SK-N-SH (cell line): ENCODE measurements around the gene MGLL.

ENCODE experiments used
- MXI1 ChIP-seq: IDR thresholded peaks from 2 replicates; pipeline ENCODE4 v1.6.1; 2012; ENCODE audit warnings: mild to moderate bottlenecking, low read depth, low read length, improper control_type of control experiment
- POLR2AphosphoS5 ChIP-seq: IDR thresholded peaks from 2 replicates; pipeline ENCODE4 v1.6.1; 2012; ENCODE audit warnings: low read depth, low read length
- RCOR1 ChIP-seq: fragments of 150-350 bp; IDR thresholded peaks from 2 replicates; pipeline ENCODE4 v1.6.1; 2017; ENCODE audit warnings: antibody characterized with exemption, low read length
- TF ChIP-seq, protein P1 (sequence below): IDR thresholded peaks from 2 replicates; pipeline ENCODE4 v1.4.0; 2012; ENCODE audit warnings: low read depth, borderline replicate concordance
- TF ChIP-seq, protein P2 (sequence below): fragments of 200-600 bp; sonication (generic); IDR thresholded peaks from 2 replicates; pipeline ENCODE4 v1.6.1; 2017; ENCODE audit warnings: antibody characterized with exemption, mild to moderate bottlenecking, moderate library complexity
- TF ChIP-seq, protein P3 (sequence below): fragments of 150-350 bp; IDR thresholded peaks from 2 replicates; pipeline ENCODE4 v1.6.1; 2016; ENCODE audit warnings: mild to moderate bottlenecking, low read depth, low read length
- TF ChIP-seq, protein P4 (sequence below): IDR thresholded peaks from 2 replicates; pipeline ENCODE4 v1.4.0; 2012; ENCODE audit warnings: low read depth

DNA sequence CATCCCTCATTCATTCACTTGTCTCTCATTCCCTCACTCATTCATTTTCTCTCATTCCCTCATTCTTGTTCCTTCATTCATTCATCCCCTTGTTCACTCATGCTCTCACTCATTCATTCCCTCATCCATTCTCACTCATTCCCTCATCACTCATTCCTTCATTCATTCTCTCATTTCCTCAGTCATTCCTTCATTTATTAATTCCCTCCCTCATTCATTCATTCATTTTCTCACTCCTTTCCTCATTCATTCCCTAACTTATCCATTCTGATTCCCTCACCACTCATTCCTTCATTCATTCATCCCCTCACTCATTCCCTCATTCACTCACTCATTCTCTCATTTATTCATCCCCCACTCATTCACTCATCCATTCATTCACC, 135.8 kb downstream of the MGLL start:
- TF ChIP-seq RCOR1 (no peak), MXI1 (no peak), POLR2AphosphoS5 (no peak)
- TF ChIP-seq, protein P1, sequence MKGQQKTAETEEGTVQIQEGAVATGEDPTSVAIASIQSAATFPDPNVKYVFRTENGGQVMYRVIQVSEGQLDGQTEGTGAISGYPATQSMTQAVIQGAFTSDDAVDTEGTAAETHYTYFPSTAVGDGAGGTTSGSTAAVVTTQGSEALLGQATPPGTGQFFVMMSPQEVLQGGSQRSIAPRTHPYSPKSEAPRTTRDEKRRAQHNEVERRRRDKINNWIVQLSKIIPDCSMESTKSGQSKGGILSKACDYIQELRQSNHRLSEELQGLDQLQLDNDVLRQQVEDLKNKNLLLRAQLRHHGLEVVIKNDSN, result no peak
- TF ChIP-seq, protein P2, sequence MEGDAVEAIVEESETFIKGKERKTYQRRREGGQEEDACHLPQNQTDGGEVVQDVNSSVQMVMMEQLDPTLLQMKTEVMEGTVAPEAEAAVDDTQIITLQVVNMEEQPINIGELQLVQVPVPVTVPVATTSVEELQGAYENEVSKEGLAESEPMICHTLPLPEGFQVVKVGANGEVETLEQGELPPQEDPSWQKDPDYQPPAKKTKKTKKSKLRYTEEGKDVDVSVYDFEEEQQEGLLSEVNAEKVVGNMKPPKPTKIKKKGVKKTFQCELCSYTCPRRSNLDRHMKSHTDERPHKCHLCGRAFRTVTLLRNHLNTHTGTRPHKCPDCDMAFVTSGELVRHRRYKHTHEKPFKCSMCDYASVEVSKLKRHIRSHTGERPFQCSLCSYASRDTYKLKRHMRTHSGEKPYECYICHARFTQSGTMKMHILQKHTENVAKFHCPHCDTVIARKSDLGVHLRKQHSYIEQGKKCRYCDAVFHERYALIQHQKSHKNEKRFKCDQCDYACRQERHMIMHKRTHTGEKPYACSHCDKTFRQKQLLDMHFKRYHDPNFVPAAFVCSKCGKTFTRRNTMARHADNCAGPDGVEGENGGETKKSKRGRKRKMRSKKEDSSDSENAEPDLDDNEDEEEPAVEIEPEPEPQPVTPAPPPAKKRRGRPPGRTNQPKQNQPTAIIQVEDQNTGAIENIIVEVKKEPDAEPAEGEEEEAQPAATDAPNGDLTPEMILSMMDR, result no peak
- TF ChIP-seq, protein P3, sequence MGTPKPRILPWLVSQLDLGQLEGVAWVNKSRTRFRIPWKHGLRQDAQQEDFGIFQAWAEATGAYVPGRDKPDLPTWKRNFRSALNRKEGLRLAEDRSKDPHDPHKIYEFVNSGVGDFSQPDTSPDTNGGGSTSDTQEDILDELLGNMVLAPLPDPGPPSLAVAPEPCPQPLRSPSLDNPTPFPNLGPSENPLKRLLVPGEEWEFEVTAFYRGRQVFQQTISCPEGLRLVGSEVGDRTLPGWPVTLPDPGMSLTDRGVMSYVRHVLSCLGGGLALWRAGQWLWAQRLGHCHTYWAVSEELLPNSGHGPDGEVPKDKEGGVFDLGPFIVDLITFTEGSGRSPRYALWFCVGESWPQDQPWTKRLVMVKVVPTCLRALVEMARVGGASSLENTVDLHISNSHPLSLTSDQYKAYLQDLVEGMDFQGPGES, result no peak
- TF ChIP-seq, protein P4, sequence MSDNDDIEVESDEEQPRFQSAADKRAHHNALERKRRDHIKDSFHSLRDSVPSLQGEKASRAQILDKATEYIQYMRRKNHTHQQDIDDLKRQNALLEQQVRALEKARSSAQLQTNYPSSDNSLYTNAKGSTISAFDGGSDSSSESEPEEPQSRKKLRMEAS, result no peak
